GM13977 (cell line): ENCODE data around the gene LBH.

ENCODE experiments used
- DNase-seq: peaks from one replicate; pipeline ENCODE4 v3.0.0; 2012; ENCODE audit warnings: low spot score
- in situ Hi-C: fragments of 300-500 bp; cut with MboI; formaldehyde crosslinking; loops from one replicate; pipeline ENCODE4 v1.12.0; 2022; ENCODE audit warnings: low sequenced_read_pairs, low pct_unique_long_range_greater_than_20kb, mixed read lengths, inconsistent platforms; ENCODE audit not compliant: unreplicated experiment
- TF ChIP-seq, protein P1 (sequence below): IDR thresholded peaks from 2 replicates; pipeline ENCODE4 v1.5.1; 2012; ENCODE audit warnings: mild to moderate bottlenecking, control low read depth; ENCODE audit not compliant: insufficient read depth; ENCODE audit errors: extremely low read depth, missing control alignments

The LBH gene

DNA sequence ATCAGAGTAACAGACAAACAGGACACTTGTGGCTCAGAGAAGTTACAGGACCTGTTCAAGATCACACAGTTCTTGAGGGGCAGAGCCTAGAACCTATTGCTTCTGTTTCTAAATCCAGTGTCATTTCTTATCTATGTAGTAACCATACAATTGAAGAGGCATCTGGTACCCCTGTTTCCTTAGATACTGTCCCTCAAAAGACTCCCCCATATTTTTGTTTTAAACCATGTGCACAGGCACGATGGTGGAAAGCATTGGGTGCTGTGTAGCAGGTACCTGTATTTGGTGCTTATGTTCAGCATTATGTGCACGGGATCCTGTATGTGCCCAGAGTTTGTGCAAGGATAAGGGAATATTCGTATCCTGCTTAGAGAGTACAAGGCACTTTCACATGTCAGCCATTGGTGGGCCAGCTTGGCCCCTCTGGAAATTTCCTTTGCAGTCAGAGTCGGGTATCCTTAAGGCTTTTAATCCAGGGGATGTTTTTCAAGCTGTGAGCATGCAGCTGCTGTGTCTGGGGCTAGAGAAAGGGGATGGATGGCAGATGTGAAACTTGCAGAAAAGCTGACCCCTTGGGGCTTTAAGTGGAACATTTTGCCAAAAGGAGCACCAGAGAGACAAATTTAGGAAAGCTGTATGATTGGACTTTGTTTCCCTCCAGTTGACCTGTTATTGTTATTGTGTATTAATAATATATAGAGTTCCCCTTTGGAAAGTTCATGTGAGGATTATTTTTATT is 2.1 kb downstream of the LBH start:
- TF ChIP-seq, protein P1, sequence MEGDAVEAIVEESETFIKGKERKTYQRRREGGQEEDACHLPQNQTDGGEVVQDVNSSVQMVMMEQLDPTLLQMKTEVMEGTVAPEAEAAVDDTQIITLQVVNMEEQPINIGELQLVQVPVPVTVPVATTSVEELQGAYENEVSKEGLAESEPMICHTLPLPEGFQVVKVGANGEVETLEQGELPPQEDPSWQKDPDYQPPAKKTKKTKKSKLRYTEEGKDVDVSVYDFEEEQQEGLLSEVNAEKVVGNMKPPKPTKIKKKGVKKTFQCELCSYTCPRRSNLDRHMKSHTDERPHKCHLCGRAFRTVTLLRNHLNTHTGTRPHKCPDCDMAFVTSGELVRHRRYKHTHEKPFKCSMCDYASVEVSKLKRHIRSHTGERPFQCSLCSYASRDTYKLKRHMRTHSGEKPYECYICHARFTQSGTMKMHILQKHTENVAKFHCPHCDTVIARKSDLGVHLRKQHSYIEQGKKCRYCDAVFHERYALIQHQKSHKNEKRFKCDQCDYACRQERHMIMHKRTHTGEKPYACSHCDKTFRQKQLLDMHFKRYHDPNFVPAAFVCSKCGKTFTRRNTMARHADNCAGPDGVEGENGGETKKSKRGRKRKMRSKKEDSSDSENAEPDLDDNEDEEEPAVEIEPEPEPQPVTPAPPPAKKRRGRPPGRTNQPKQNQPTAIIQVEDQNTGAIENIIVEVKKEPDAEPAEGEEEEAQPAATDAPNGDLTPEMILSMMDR: no peak
- DNase-seq: no peak
- in situ Hi-C loops: no loop called here

DNA sequence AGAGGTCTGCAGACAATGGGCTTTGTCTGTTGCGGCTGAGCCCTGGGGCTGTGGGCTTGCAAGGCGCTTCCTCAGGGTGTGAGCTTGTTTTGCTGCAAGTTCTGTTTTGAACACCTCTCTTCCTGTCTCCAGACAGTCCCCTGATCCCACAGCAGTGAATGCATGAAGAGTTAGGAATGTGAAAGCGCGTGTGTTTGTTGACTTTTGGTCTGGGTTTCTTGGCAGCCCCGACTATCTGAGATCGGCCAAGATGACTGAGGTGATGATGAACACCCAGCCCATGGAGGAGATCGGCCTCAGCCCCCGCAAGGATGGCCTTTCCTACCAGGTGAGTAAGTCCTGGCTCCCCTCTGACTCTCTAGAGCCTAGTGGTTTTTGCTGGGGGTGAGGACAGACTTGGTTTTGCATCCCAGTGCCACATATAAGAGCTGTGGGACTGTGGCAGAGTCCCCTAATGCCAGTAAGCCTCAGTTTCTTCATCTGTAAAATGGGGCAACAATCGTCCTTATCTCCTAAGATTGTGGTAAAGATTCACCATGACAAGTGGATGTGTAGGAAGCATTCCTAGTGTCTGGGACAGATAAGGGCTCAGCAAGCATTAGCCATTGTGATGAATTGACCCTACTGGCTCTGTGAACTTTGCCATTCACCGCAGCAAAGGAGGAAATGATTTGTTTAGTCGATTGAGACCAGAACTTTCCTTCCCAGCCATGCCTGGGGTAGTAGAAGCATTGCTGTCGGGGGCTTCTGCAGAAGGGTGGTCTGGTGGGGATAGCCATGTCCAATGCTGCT is 3.0 kb downstream of the LBH start:
- DNase-seq: no peak
- in situ Hi-C loops: no loop called here
- TF ChIP-seq, protein P1: no peak

DNA sequence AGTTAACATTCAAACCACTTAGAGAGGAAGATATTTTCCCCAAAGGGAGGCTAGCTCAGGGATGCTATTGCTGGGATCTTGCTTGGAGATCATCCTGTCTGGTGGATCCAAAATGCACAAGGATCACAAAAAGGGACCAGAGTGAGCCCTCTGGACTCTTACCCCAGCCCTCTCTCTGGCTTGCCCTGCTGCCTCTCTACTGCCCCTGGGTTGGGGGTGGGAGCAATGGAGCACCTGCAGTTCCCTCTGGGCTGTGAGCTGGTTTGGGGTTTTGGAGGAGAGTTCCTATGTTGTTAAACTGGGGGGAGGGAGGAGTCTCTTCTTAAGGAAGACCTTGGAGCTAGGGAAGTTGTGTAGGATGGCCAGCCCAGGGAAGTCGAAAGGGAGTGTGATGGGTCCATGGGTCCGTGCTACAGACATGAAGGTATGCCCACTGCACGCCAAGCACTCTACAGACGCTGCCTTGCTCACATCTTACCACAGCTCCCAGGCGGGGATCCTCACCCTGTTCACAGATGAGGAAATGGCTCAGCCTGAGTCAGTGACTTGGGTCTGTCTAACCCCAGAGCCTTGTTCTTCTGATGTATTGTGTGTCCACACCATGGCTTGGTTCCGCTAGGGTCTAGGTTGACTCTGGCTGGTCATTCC is 3.8 kb downstream of the LBH start:
- TF ChIP-seq, protein P1: no peak
- in situ Hi-C loops: no loop called here
- no peak for DNase-seq

DNA sequence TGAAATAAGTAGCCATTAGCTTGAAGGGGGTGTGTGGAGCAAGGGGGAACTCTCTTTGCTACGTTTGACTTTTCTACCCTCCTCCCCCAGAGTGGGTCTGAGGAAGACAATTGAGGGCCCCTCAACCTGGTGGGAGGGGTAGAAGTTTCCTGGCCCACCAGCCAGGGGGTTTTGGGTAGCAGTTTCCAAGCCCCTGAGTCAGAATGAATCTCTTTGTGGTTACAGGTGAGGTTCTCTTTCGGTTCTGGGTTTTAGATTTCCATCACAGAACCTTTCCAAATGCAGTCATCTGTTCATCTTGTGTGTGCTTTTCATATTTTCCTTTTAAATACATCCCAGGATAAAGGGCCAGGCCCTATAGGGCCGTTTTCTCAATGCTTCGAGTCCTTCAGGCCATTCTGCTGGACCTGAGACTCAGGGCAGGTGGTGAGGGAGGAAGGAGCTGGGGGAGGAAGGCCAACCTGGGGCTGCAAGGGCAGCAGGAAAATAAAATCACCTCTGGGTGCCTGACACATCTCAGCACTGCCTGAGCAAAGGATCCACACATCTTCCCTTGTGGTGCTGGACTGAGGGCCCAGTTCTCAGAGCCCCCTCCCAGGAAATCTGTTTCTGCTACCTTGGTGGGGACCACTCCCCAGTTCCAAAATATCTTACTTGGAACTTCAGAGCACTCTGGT is 4.7 kb downstream of the LBH start:
- DNase-seq: peak; percentile 49
- in situ Hi-C loops: no loop called here
- TF ChIP-seq, protein P1: no peak

DNA sequence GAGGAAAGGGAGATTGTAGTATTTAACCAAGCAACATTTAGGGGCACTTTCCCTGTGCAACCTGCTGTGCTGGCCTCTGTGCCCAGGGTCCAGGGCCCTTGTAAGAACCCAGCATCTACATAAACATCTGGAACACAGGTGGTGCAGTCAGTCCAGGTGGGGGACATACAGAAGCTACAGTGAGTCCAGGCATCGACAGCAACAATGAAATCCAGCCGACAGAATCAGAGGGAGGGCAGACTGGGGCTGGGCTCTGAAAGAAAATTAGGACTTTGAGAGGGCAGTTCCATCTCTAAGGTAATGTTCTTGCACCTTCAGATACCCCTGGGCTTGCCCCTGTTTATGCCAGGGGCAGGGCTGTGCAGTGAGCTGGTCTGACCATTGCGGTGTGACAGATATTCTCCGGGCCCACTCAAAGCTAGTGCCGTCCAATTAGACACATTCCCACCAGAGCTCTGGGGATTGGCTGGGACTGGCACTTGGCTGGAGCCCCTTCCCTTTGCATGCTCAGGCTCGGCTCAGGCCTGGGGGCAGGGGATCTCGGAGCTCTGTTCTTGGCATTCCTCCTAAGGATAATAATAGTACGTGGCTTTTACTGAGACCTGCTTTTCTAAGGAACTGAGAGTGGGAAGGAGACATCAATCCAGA is 5.4 kb downstream of the LBH start:
- DNase-seq: no peak
- TF ChIP-seq, protein P1: no peak
- in situ Hi-C loops: no loop called here
